Uterus (tissue), 2 donors: ENCODE measurements around the gene ORM1.

Experiments used
- CTCF ChIP-seq, 4 experiments: fragments of 200-600 bp in 2 of 4; fragments of 450-650 bp in 2 of 4; sonication (generic) in 2 of 4; IDR thresholded peaks; one replicate each; pipeline ENCODE4 v1.5.1; 2016 to 2019; ENCODE audit warnings: antibody characterized with exemption in 4 of 4, mild to moderate bottlenecking in 2 of 4, moderate library complexity in 1 of 4
- POLR2A ChIP-seq, 2 donors: fragments of 450-650 bp; IDR thresholded peaks; one replicate each; pipeline ENCODE4 v1.6.1; 2016; ENCODE audit warnings: antibody characterized with exemption in 2 of 2, mild to moderate bottlenecking in 1 of 2, moderate library complexity in 1 of 2

- TF ChIP-seq CTCF (IDR thresholded peaks at IDR 0.05) = no peak
- no peak for TF ChIP-seq POLR2A (IDR thresholded peaks at IDR 0.05)
Measured at GRCh38 chr9:114371973-114372917, 49.3 kb downstream of the ORM1 start.
